M059J (cell line): ENCODE measurements around the gene NTM. TPM values are rescaled to one million over a fixed set of nuclear protein-coding genes. Genes with fewer than 3 reads are reported as not detected.
A peak's percentile ranks its signal among the peaks of the same experiment; 100 is the strongest.
"Not testable (repeated sequence)": the region's sequence is repeated elsewhere in the genome, so short reads cannot be mapped to it uniquely, and the experiment has no call there.

Experiments used
- DNase-seq: peaks from one replicate; pipeline ENCODE4 v3.0.0-alpha.2; 2012; ENCODE audit warnings: low read depth
- total RNA-seq: library from RNA; depleted of rRNA; stranded (reverse); fragments of >200 nt; shearing (Covaris generic); gene quantifications from 2 replicates; pipeline ENCODE4 v1.2.3, GENCODE V29; 2014; rRNA removed

NTM gene
- 0.96 and 1.5 TPM in 2 replicates for total RNA-seq

DNA sequence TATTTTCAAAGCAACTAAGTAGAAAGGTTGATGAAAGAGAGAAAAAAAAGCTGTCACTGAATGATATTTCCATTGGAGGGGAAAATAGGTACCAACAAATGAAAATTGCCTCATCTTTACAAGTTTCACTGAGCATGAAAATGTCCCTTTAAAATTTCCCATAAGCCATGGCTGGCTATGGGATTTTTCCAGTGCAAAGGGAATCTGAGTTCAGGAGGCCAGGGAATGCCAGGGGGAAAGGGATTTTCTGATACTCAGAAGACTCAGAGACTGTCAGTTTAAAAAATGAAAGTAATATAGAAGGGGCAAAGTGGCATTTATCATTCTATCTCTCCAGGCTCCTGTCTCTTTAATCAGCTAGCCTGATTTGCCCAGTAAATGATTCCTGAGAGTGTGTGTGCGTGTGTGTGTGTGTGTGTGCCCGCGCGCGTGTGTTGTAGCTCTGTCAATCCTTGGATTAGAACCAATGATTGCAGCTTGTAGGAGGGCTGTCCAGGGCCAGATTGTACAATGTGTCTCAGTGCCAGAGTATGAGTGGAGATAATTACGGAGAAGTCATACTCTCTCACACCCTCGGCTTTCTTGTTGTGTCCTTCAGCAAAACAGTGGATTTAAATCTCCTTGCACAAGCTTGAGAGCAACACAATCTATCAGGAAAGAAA is at the start of gene NTM:
Gene NTM (plus strand): TSS at position 526 of the 662 bp plus-strand sequence.
- DNase-seq = no peak

DNA sequence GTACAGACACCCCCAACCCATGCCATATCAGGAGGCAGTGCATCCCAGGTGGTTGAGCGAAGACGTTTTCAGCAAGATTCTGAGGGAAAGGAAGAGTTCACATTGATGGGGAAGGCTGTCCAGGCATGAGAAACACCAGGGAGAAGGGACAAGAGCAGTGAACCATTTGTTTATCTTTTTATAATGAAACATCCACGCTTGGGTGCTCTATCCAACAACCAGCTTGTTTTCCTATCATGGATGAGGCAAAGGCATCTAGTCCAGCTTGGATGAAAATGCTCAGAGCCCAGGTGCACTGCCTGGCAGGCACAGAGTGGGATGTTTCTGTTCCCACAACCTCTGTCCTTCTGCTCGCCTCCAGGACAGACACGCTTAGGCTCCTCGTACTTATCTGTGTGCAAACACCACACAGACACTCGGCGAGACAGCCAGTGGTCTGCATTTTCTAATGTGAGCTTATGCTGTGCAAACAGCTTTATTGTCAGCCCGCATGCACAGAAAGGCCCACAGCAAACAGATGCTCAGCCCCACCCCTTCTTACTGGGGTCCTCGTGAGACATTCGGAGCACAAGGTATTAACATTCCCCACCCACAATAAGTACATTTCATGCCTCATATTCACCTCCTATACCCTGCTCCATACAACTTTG is 45.4 kb upstream of the NTM start:
- no peak for DNase-seq

DNA sequence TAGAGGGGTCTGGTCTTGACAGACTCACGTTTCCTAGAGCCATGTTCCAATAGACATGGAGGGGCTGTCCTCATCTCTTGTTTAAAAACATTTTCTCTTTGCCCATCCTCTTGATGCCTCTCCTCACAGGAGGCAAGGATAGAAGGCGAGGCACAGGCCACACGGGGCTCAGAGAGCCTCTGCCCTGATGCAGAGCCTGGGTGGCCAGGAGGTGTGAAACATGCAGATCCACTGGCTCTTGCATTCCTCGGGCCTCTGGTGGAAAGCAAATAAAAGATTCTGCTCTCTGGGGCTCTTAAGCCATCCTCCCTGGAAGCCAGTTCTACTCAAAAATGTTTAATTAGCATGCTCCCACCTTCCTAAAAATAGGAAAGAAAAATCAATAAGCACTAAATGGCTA is 43.6 kb upstream of the NTM start:
- no peak for DNase-seq

DNA sequence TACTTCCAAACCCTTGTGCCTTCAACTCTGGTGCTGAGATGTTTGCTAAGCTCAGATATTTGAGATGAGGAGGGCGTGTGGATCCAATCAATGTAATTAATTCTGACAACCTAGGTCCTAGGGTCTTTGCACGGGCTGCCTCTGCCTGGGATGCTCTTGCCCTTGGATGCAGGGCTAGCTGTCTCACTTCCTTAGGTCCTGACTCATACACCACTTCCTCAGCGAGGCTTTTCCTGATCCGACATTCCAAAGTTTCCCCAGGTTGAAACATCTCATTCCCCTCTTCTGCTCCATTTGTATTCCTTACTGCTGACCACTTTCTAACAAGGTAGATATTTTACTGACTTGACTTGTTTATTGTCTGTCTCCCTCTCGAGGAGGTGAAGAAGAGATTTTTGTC is 43.0 kb upstream of the NTM start:
- DNase-seq = no peak

DNA sequence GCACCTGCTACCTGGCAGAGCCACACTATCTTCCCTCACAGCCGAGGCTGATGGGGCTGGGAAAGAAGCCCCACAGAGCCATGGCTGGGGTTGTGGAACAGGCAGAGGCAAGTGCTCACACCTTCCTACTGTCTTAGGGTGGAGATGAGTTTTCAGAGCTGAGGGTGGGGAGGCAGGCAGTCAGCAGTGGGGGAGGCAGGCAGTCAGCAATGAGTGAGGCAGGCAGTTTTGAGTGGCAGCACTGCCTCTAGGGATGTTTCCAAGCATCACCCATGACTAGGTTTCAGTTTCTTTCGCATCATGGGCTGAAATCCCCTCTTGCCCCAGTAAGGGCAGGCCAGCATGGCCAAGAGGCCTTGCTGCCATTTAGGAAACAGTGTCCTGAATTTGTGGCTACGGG is 41.6 kb upstream of the NTM start:
- DNase-seq = no peak

DNA sequence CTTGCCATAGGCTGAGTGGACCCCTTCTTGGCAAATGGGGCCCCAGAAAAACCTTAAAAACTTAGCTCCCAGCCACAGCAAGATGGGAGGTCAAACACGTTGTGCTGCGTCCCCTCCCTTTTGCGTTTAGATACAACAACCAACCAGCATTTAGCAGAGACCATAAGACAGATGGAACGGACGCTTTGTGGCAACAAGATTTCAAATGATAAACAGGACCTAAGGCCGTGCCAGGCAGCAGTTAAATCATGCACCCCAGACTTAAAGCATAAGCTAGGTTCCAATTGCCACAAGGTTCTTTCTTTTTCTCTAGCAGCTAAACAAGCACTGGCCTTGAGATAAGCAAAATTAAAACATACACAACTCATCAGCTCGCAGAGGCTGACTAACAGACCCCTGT is 39.4 kb upstream of the NTM start:
- no peak for DNase-seq

DNA sequence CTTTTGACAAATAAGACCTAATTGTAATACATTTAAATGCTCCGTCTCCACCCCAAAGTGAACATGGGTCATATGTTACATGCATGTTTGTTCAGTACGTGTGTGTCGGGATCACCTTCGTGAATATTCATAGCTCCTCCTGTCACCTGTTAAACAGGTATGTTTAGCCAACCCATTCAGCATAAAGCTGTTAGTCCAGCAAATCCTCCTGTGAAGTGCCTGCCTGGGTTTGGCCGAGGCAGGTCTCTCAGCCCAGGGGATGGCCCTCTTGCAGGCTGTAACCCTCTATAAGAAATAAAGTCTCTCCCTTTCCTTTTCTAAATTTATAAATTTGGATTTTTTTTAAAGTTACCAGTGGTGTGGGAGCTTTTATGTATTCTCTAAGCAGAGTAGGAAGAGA is 38.9 kb upstream of the NTM start:
- DNase-seq = no peak

DNA sequence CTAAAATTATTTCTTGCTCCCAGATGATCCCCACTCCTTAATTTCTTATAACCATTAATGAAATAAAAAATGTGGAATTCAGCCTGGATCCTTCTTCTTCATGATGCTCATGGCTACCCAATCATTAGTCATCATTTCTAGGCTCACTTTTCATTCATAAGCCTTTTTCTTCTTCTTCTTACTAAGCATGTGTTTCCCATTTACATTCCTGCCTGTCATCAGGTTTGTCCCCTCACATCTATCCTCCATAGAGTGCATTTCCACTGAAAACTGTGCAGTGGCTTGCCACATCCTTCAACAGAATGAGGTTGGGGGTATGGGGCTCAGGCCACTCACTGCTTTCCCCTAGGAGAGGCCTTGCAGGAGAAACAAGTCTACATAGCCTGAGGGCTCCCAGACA is 35.8 kb upstream of the NTM start:
- DNase-seq = no peak

DNA sequence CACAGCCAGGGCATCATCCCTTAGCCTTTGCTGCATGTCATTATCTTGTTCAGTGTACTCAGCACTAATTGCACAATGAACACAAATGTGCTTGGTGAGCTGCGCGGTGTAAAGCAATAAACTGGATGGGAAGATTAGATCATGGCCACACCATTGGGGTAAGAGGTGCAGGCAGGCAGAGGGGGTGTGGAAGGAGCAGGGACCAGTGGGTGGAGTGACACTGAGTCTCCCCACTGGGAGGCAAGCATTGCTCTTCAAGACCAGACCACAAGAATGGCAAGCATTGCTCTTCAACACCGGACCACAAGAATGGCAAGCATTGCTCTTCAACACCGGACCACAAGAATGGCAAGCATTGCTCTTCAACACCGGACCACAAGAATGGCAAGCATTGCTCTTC is 28.5 kb upstream of the NTM start:
- DNase-seq = not testable (repeated sequence)

DNA sequence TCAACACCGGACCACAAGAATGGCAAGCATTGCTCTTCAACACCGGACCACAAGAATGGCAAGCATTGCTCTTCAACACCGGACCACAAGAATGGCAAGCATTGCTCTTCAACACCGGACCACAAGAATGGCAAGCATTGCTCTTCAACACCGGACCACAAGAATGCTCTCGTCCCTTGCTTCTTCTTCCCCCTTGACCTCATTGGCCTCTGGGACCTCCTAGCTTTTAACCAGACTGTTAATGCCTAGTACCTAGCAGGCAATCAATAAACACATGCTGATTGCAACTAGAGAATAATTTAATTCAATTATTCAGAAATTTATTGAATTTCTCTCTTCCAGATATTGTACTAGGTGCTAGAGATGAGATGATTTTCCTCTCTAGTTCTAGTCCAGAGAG is 28.0 kb upstream of the NTM start:
- DNase-seq = not testable (repeated sequence)

DNA sequence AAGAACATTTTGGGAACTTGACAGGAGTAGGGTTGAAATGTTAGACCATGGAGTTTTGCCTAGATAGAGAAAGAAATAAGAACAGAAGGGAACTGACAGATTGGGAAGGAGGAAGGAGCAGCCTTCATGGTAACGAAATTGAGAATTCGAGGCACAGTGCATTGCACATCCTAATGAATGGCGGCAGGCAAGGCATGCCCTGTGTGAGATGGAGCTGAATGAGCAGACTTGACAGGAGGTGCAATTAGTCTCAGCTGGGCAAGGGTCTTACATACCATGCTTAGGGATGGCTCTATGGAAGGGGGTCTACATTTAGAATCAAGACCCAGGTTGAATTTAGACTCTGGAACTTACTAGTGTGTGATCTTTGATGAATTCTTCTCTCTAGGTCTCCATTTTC is 25.0 kb upstream of the NTM start:
- DNase-seq = no peak

DNA sequence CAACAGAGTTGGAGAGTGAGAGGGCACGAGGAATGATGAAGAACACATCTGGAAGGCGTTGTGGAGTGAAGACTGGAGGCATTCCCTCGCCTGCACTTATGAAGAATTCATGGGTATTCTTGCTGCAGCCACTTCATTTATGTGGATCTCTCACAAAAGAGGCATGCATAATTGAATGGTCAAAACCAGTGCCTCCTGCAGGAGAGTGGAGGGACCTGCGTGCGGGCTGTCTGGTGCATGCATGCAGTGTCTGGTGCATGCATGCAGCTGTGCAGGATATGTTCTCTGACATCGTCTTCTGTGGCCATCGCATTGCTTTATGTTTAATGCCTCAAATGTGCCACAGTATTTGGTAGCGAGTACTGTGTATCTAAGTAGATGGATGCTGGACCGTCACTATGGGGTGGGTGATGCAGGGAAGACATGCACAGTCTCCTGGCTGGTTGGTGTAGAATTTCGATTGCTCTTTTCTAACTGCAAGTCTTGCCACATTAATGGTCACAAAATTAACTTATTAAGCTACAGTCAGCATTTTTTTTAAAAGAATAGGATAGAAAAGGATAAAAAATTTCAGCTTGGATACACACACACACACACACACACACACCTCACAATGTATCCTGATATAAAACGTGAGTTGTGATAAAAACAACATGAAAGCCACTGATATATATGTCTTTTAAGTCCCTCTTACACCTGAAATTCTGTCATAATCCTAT is 20.9 kb upstream of the NTM start:
- no peak for DNase-seq

DNA sequence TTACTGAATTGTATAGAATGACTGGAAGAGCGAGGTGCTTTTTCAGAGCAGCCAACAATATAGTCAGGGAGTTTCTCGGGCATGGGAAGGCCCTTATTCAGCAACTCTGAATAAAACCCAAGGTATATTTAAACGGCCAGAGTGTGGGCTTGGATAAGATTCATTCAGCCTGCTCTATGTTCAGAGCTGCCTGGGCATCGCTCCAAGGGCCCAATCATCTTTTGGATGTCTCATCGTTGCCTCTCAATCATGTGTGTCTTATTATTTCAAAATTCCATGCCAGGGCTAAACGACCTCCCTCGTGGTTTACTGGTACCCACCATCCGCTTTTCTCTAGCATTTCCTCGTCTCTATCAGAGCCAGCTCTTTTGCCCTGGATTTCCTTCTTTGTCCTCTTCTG is 19.5 kb upstream of the NTM start:
- no peak for DNase-seq

DNA sequence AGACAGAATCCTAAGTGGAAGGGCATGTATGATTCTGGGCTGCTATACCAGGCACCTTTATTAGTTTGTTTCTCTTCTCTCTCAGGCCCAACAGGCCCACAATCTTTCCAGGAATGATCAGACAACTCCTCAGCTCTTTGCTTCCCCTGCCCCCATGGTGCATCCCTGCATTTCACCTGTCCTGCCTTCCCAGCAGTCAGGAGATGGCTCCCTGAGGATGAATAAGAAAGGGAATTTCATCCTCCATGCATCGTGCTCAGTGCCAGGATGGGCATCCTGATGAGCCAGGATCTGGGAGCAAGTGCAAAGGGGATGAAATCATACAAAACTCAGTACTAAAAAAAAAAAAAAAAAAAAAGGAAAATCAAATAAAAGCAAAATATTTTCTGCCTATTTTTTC is 18.6 kb upstream of the NTM start:
- no peak for DNase-seq

DNA sequence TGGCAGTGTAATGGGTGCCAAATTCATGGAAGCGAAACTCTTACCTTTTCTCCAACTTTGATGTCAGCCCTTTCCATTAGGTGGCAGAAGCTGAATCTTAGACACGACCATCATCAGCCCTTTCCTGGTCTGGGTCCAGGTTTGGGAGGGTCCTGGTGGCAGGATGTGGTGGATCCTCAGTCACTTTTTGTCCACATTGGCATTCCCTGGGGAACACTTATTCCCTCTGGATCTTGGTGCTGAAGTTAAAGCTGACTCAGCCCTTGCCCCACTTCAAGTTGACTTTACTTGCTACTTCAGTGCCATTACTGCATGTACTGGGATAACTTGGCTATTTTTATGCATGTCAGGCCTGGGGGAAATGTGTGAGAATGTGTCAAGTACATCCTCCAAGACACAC is 16.6 kb upstream of the NTM start:
- no peak for DNase-seq

DNA sequence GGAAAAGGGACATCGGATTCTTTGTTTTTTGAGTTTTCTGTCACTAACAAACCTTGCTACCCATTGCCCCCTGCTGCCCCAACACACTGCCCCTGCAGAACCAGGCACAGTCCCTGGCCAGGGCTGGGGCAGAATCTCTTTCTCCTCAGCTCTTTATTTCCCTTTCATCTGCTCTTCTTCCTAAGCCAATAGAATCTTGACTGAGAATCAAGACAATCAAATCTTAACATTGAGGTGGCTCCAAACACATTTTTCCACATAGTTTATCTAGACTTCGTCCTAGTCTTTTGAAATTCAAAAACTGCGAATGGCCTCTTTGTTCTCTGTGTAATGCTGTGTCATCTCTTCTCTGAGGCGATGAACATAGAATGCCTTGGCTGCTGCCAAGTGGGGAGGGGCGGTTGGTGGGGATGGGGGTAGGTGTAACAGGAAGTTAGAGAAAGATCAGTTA is 16.1 kb upstream of the NTM start:
- DNase-seq = peak; percentile 7

DNA sequence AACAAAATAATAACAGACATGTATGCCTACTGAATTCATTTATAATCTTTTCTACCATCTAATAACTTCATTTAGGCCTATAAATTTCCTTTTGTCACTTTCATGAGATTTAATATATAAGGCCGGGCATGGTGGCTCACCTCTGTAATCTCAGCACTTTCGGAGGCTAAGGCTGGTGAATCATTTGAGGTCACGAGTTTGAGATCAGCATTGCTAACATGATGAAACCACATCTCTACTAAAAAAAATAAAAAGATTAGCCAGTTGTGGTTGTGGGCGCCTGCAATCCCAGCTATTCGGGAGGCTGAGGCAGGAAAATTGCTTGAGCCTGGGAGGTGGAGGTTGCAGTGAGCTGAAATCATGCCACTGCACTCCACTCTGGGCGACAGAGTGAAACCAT is 14.2 kb upstream of the NTM start:
- DNase-seq = peak; percentile 50

DNA sequence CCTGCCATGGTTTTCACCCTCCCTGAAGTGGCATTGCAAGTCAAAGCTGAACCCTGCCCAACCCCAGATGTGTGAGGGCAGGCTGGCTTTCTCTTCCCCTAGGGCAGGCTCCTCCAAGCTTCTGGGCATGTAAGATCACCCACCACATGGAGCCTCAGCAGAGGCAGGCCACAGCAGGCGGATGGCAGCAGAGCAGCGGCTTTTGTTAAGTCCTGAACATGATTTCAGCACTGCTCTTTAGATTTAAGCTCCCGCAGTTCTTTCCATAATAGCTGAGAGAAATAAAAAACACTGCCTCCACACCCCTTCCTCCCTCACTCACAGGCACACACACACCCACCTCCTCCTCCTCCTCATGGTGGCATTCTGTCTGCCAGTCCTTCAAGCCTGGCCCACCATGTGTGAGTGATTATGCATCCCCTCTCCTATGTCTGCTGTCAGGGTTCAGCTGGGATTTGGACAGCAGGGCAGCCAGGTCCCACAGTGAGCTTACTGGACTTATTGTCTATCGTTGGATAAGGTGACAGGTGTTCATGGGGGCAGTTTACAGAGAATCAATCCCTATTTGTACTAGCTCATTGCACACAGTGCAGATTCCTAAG is 5.0 kb upstream of the NTM start:
- no peak for DNase-seq

DNA sequence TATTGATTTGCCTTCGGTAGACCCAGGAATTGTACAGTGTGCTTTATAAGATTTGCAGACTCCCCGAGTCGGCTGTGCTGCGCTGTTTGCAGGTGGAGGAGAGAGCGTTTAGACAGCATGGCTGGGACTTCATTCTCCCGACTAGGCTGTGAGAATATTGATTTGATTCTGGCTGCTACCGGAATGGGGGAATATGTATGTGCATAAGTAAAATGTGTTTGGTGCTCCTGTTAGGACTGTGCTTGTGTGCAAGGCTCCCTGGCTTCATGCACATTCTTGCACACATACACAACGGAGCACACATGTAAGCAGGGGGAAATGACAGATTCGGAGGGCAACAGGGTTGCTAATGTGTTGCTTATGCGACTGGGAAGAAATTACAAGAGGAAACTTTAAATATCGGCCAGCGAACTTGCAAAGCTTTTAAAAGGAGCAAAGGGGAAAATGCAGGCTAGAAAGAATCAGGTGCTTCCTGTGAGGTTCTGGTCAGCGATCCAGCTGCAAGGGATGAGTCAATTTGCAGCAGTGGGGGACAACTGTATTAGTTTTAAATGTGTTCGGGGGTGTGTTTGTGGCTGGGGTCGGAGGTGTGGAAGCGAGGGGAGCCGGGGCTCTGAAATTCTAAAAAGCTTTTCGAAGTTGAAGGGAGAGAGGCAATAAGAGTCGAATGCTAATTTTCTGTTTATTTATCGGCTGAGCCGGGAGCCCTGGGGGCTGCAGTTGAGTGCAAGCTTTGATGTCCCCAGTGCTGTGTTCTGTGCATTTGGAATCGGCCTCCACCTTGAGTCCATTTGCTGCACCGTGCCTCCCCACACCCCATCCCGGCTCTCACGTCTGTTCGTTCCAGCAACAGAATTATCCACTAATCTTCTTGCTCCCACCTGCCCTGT is 731 bp downstream of the NTM start:
- DNase-seq = no peak

DNA sequence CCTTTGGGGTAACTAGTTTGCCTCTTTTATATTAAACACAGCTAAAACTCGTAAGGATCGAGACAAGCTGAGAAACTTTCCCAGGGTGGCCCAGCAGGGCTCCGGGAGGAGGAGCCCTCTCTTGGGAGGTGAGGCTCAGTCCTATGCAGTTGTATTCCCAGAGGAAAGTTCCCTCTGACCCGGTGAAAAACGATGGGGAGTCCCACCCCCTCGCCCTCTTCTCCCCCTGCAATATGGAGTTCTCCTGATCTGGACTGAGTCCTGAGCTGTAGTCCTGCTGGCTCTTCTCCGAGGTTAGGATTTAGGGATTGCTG is 1.3 kb downstream of the NTM start:
- no peak for DNase-seq

DNA sequence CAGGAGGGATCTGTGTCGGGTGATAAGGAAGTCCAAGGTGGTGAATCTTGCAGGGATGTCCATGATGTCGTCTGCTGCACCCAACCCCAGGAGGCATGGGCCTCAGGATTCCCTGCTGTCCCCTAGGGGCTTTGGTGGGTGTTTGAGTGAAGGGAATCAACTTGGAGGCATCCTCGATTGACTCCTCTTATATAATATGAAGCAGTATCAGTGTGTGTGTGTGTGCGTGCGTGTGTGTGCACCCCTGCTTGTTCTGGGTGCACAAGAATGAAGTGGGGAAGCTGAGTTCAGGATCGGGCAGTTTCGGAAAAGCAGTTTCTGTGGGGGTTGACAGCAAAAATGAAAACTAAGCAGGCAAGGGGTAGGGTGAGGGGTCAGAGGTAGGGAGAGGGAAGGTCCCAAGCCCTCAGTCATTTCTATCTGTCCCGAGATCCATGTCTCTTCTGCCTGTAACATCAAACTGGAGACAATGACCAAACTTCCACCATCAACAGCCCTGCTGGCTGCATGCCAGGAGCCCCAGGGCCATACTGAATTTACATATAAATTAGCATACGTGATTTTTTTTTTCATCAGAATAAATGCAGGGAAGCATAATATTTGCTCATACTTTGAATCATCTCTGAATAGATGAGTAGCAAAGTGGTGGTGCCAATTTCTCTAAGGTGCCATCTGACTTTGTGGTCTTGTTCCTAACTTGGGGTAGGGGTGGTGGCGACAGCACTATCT is 2.0 kb downstream of the NTM start:
- no peak for DNase-seq
